HG02623 (cell line): ENCODE data around the gene UPF3A.
"Not testable (repeated sequence)": the region's sequence is repeated elsewhere in the genome, so short reads cannot be mapped to it uniquely, and the experiment has no call there.

Source experiments
- ATAC-seq: cut with Tn5 transposase; IDR thresholded peaks from one replicate; pipeline ENCODE4 v1.9.1; 2021; ENCODE audit warnings: moderate library complexity; ENCODE audit not compliant: unreplicated experiment

Gene UPF3A, protein sequence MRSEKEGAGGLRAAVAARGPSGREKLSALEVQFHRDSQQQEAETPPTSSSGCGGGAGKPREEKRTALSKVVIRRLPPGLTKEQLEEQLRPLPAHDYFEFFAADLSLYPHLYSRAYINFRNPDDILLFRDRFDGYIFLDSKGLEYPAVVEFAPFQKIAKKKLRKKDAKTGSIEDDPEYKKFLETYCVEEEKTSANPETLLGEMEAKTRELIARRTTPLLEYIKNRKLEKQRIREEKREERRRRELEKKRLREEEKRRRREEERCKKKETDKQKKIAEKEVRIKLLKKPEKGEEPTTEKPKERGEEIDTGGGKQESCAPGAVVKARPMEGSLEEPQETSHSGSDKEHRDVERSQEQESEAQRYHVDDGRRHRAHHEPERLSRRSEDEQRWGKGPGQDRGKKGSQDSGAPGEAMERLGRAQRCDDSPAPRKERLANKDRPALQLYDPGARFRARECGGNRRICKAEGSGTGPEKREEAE

DNA sequence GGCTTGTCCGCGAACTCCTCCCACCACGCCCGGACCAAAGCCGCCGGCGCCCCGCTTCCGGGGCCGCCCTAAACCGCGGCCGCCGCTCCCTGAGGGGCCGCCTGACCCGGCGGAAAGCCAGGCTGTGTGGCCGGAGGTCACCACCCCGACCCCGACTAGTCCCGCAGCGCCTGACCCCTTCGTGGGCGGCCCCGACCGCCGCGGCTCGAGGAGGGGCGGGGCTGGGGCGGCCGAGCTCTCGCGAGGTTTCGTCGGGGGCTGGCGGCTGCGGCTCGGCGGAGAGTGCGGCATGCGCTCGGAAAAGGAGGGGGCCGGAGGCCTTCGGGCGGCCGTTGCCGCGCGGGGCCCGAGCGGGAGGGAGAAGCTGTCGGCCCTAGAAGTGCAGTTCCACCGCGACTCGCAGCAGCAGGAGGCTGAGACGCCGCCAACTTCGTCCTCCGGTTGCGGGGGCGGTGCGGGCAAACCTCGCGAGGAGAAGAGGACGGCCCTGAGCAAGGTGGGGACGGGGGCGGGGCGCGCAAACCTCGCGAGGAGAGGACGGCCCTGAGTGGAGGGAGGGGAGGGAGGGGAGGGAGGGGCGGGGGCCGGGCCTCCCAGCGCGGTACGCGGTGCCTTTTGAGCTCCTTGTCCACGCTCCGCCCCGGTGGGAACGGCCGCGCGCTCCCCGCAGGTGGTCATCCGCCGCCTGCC lies at the start of gene UPF3A:
UPF3A (plus strand) TSS at position 251 of the 690 bp plus-strand sequence; CDS start at position 290, 39 bp downstream.
- ATAC-seq: peak; percentile 69

DNA sequence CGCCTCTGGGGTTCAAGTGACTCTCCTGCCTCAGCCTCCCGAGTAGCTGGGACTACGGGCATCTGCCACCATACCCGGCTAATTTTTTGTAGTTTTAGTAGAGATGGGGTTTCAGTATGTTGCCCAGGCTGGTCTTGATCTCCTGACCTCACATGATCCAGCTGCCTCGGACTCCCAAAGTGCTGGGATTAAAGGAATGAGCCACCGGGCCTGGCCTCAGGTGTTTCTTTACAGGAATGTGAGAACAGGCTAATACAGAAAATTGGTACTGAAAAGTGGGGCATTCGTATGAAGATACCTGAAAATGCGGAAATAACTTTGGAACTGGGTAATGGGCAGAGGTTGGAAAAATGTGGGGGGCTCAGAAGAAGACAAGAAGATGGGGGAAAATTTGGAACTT lies 49.5 kb upstream of the UPF3A start:
- ATAC-seq: no peak

DNA sequence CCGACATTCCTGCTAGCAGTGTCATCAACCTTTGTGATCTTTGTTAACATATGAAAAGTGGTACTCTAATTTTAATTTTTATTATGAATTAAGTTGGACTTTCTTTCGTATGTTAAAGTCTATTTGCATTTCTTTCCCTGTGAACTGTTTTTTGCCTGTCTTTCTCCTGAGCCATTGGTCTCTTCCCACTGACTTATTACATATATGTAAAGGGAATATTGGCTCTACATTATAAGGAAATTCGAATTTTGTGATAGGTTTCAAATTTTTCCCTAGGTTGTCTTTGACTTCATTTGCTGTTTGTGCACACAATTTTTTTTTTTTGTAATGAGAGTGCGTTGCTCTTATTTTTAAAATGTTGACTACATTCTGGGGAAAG lies 47.1 kb upstream of the UPF3A start:
- ATAC-seq: no peak

DNA sequence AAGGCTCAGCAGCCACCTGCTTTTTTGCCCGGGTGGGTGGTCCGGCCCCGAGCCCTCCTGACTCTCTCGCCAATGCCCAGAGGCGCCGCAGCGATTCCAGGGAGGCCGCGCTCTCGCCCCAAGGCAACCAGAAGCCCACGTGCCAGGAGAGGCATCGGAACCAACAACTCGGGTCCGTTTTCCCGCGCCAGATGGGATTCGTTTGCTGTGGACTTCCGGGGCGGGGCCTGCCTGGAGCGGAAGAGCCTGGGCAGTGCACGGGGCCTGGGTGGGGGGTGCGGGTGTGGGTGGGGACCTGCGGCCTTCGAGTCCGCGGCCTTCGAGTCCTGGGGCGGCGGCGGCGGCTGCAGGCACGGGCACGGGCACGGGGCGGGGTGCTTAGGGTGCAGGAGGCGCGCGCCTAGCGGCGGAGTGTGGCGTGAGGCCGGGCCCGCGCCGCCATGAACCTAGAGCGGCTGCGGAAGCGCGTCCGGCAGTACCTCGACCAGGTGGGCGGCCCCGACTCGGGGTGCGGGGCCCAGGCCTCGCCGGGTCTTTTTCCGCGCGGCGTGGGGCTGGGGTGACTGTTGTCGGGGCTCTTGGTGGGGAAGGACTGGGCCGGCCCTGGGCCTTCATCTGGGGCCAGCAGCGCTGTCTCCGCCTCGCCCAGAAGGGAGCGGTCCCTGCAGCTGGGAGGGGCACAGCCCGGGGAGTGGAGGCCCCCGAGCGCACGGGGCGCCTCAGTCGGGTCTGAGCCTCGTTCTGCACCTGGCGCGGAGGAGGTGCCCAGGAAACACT lies 46.6 kb upstream of the UPF3A start, which contains the start of gene CDC16:
CDC16 (plus strand) TSS at position 253 of the 777 bp plus-strand sequence; CDS start at position 441, 188 bp downstream.
- ATAC-seq: peak; percentile 91

DNA sequence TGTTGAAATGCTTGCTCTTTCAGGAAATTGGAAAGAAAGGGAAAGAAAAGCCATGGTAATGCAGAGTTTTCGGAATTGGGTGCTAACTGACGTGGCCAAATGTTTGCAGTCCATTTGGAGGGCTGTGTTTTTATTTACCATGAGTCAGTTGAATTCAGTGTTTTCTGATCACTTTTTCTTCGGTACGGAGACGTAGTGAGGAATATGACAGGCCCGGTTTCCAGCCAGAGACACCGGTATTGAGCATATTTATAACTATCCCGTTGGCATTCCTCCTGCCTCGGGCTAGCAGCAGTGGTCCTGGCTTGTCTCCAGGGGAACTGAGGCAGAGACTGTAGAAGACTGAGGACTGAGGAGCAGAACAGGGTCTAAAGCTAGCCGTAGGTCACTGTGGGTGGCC lies 45.7 kb upstream of the UPF3A start:
- no peak for ATAC-seq

DNA sequence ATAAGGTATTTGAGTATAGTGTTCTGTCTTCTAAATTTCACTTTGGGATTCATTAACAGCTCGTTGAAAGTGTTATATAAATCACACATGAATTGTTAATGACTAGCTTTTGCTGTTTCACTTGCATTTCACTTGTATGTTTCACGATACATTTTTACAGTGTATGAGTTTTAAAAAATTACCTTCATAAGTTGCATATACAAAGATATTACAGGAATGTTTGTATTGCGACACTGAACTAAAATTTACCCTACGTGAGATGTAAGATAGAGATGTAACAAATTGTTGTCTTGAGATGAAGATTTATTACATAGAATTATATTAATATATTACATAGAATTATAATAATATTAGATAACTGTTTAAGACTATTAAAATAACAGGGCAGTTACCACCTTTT lies 45.2 kb upstream of the UPF3A start:
- no peak for ATAC-seq

DNA sequence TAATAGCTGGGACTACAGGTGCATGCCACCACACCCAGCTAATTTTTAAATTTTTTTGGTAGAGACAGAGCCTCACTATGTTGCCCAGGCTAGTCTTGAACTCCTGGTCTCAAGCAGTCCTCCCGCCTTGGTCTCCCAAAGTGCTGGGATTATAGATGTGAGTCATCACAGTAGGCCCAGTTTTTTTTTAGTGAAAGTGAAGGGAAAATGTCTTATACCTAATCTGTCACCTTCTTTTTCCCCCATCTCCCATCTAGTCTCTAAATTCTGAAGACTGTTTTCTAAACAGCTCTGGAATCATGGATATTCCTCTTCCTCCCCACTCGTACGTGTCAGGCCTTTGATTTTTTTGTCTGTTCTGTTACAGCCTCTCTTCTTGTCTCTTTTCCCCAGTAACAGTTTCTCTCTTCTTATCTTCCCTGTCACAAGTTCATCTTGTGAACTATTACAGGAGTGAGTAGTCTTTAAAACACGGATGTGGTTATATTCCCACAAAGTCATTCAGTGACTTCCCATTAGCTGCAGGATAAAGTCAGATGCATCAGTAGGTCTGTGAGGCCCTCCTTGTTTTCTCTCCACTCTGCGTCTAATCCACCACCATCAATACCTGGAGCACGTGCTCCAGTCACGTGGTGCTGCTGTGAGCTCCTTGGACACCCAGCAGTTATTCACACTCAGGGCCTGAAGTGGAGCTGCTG lies 43.8 kb upstream of the UPF3A start:
- no peak for ATAC-seq

DNA sequence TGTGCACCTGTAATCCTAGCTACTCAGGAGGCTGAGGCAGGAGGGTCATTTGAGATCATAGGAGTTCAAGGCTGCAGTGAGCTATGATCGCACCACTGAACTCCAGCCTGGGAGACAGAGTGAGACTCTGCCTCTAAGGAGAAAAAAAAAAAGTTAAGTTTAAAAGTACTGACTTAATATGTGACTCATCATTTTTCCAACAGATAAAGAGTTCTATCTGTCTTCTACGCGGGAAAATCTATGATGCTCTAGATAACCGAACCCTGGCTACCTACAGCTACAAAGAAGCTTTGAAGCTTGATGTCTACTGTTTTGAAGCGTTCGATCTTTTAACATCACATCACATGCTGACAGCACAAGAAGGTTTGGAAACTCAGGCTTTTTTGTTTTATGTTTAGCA lies 39.5 kb upstream of the UPF3A start:
- ATAC-seq: no peak

DNA sequence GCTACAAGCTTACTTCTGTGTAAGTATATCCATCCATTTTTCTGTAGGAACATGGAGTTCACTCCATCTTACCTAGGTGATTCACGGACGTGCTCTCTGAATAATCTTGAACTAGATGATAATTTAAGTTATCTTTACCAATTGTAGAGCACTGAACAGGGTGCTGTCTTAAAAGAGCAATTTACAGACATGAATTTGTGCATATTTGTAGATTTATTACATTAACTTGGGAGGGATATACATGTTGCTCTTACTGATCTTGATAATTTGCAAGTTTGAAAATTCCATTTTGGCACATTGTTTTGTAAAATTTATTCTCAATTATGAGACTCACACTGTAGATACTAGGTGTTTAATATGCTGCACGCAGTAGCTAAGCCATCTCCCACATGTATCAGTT lies 37.4 kb upstream of the UPF3A start:
- no peak for ATAC-seq

DNA sequence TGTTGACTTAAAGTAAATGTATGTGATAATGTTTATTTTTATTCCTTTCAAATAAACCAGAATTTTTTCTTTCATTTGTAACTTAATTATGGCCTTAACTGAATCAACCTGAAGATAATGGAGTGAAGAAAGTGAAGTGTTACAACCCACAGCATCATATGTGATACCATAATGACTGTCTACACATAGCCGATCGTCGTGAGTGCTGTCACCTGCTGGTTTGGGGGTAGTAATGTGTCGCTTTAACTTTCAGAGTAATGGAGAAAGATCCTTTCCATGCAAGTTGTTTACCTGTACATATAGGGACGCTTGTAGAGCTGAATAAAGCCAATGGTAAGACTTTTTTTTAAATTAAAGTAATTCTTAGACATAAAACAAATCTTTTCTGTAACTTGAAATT lies 36.8 kb upstream of the UPF3A start:
- no peak for ATAC-seq

DNA sequence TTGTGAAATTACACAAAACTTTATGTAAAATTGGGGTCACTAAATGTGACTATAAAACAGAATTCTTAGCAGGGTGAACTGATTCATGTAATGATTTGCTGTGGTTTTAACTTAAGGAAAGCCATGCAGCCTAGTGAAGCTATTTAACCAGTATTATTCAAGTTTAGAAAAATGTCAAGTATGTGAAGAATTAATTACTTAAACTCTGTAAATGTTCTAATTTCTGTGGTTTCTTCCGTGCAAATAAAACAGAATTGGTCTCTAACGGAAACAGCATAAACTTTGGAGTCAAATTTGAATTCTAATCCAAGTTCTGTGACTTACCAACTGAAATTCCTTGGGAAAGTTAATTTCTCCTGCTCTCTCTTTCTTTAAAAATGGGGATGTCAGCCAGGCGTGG lies 33.4 kb upstream of the UPF3A start:
- ATAC-seq: no peak

DNA sequence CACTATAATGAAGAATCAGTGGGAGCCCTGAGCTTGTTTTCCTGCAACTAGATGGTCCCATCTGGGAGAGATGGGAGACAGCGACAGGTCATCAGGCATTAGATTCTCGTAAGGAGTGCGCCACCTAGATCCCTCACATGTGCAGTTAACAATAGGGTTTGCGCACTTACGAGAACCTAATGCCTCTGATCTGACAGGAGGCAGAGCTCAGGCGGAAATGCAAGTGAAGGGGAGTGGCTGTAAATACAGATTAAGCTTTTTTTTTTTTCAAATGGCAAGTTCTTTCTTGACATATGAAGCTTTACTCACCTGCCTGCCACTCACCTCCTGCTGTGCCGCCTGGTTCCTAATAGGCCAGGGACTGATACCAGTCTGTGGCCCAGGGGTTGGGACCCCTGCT lies 32.3 kb upstream of the UPF3A start:
- ATAC-seq: no peak

DNA sequence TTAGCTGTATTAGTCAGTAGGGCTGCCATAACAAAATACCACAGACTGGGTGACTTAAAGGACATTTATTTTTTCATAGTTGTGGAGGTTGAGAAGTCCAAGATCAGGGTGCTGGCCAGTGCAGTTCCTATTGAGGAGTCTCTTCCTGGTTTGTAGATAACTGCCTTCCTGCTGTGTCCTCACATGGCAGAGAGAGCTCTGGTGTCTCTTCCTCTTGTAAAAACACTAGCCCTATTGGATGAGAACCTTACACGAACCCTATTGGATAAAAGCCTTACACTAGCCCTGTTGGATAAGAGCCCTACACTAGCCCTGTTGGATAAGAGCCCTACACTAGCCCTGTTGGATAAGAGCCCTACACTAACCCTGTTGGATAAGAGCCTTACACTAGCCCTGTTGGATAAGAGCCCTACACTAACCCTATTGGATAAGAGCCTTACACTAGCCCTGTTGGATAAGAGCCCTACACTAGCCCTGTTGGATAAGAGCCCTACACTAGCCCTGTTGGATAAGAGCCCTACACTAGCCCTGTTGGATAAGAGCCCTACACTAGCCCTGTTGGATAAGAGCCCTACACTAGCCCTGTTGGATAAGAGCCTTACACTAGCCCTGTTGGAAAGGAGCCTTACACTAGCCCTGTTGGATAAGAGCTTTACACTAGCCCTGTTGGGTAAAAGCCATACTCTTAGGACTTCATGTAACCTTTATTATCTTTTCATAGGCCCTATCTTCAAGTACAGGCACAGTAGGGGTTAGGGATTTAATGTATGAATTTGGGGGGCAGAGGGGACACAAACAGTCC lies 29.6 kb upstream of the UPF3A start:
- ATAC-seq: not testable (repeated sequence)

DNA sequence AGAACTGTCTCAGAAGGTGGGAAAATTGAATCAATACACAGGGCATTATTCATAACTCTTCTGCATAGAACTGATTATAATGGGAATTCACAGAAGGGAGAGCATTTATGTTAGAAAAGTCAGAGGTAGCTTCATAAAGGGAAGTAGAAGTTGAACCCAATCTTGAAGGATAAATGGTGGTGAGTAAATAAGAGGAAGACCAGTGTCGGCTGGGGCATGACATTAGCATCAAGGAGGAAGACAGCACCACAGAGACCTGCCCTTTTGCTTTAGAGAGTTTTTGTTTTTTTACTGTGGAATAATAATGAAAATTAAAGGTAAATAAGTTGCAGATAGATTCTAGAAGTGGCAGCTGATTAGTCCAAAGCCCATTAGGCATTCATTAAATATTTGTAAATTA lies 24.9 kb upstream of the UPF3A start:
- ATAC-seq: no peak

DNA sequence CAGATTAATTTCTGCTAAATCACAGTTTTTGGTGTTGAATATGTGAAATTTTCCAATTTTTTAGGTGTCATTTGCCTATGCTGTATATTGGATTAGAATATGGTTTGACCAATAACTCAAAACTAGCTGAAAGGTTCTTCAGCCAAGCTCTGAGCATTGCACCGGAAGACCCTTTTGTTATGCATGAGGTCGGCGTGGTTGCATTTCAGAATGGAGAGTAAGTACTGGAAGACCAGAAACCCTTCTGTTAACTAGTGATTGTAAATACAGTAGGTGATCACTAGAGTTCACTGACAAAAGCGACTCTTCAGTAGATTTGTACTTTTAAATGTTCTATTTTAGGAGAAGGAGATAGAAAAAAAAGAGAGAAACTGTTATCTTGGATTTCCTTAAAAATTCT lies 24.4 kb upstream of the UPF3A start:
- ATAC-seq: no peak

DNA sequence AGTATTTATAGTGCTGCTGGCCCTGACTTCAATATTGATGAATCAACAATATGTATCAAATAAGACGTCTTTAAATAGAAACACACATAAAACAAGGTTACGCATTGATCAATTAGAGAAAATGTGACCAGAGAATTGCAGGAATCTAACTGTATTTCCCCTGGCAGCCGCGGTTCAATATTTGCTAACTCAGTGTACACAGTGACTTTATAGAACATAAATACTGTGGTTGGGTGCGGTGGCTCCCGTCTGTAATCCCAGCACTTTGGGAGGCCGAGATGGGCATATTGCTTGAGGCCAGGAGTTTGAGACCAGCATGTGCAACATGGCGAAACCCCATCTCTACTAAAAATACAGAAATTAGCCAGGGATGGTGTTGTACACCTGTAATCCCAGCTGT lies 22.8 kb upstream of the UPF3A start:
- ATAC-seq: no peak

DNA sequence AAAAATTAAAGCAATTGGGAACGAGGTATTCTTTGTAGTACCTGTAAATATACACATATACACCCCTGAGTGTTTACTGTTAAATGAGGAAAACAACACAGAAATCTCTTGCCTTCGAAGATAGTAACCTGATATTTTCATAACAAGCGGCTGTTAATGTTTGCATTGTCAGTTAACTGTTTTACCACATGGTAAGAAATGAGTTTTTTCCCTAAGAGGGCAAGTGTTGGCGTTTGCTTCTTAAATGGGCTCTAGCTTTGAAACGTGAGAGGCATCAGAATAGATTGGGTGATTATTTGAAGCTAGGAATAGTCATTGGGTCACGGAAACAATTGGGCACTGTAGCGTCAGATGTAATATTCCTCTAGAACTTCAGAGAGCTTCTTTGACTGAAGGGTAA lies 22.0 kb upstream of the UPF3A start:
- ATAC-seq: no peak

DNA sequence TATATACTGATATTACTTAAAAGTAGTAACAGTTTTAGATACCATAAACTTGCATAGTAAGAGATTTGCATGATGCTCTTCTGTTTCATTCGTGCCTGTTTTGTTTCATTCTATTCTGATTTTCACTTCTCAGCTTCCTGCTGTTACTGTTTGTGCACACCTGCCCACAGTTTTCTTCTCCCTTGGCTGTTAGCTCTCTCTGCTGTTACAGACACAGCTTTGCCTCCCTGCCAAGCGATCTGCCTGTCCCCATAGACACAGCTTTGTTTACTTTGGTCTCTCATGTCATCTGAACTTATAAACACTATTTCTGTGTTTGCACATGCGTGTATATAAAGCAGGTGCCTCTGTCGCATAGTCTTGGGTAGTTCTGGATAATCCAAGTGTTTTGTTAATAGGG lies 21.4 kb upstream of the UPF3A start:
- no peak for ATAC-seq

DNA sequence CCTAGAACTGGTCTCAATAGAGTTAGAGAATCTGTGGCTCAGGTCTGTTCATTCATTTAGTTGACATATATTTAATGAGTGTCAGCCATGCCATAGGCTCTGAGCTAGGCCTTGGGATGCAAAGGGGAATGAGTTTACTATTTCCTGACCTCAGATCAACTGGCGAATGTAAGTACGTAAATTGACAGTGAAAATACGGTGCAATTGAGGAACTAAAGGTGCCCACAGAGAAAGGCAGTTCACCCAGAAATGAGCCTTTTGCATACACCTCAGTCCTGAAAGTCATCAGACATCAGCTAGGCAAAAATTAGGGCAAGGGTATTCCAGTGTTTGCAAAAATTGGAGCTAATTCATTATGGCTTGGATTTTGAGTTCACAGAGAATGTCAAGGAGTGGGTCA lies 20.6 kb upstream of the UPF3A start:
- ATAC-seq: no peak

DNA sequence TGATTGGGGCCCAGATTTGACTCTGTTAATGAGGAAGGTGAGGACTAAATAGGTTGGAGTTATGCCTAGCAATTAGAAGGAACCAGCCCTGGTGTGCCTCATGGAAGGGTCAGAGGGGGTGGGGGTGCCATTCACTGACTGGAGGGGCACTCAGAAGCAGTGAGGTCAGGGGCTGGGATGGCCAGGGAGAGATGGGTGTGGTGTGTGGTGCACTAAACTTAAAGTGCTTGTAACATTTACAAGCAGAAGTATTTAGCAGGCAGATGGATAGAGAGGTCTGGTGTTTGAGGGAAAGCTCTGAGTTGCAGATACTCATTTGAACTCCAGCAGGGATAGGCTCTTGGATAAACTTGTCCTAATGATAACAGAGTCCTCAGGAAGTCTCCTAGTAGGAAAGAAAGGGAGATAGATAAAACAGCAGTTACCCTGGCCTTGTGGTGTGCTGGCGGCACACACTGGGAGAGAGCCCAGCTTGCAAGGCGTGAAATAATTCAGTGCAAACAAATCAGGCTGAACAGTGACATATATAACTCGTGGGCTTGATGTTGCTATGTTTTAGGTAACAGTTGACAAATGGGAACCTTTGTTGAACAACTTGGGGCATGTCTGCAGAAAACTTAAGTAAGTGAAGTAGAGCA lies 20.0 kb upstream of the UPF3A start:
- ATAC-seq: no peak
